Loucy (cell line): Measurements from ENCODE around the gene RHBDF2.

Source experiments
- EZH2phosphoT487 ChIP-seq: fragments of 200-600 bp; IDR thresholded peaks from 2 replicates; pipeline ENCODE4 v1.6.1; 2018; ENCODE audit warnings: antibody characterized with exemption, mild to moderate bottlenecking, moderate library complexity, borderline replicate concordance
- TF ChIP-seq, protein P1 (sequence below): fragments of 200-600 bp; sonication (generic); conservative IDR thresholded peaks from 2 replicates; pipeline ENCODE4 v1.5.1; 2014; ENCODE audit warnings: mild to moderate bottlenecking, antibody characterized with exemption, low read length

DNA sequence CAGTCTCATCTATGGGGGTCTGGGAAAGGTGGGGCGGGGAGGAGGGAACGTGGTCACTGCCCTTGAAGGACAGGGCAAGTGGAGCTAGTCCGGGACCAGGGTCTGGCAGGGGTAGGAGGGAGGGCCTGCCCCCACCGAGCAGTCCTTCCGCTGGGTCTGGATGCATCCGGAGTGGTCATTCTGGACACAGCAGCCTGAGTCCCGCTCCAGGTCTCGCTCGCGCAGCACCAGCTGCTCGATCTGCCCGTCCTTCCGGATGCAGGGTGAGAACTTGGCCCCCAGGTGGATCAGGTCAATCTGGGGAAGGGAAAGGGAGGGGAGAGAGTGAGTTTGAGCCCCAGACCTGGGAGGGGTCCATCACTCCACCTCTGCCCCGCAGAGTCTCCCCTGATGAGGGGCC lies 27.0 kb downstream of the RHBDF2 start:
- TF ChIP-seq, protein P1, sequence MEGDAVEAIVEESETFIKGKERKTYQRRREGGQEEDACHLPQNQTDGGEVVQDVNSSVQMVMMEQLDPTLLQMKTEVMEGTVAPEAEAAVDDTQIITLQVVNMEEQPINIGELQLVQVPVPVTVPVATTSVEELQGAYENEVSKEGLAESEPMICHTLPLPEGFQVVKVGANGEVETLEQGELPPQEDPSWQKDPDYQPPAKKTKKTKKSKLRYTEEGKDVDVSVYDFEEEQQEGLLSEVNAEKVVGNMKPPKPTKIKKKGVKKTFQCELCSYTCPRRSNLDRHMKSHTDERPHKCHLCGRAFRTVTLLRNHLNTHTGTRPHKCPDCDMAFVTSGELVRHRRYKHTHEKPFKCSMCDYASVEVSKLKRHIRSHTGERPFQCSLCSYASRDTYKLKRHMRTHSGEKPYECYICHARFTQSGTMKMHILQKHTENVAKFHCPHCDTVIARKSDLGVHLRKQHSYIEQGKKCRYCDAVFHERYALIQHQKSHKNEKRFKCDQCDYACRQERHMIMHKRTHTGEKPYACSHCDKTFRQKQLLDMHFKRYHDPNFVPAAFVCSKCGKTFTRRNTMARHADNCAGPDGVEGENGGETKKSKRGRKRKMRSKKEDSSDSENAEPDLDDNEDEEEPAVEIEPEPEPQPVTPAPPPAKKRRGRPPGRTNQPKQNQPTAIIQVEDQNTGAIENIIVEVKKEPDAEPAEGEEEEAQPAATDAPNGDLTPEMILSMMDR = no peak
- no peak for TF ChIP-seq EZH2phosphoT487
